Keratinocyte (primary cell): ENCODE measurements around the gene ROR2. TPM values are rescaled to one million over a fixed set of nuclear protein-coding genes. Genes with fewer than 3 reads are reported as not detected.

Experiments used
- DNase-seq: peaks from one replicate; pipeline ENCODE4 v3.0.0-alpha.2; 2011; ENCODE audit warnings: low read depth, missing footprints, low spot score
- FAIRE-seq: peaks from 2 replicates; lab custom pipeline; 2011; peaks lifted over from hg19 to GRCh38; lab: Jason Lieb, UNC
- H2AFZ ChIP-seq: 2 replicates; pipeline ENCODE4 v1.6.0; 2012; ENCODE audit warnings: low read length, control low read depth, inconsistent platforms; ENCODE audit not compliant: control insufficient read depth
- H3K27ac ChIP-seq: 2 replicates; pipeline ENCODE4 v1.5.1; 2011; ENCODE audit warnings: low read length; ENCODE audit not compliant: control insufficient read depth, insufficient read depth
- H3K27me3 ChIP-seq: 3 replicates; pipeline ENCODE4 v1.6.0; 2011; ENCODE audit warnings: low read length; ENCODE audit not compliant: control insufficient read depth, insufficient read depth; ENCODE audit errors: extremely low read depth
- H3K36me3 ChIP-seq, 2 experiments: 2 replicates in 1 of 2; 3 replicates in 1 of 2; pipeline ENCODE4 v1.5.1; 2011; ENCODE audit warnings: low read length in 2 of 2, mild to moderate bottlenecking in 1 of 2; ENCODE audit not compliant: control insufficient read depth in 2 of 2, insufficient read depth in 2 of 2; ENCODE audit errors: extremely low read depth in 1 of 2
- H3K4me1 ChIP-seq: 3 replicates; pipeline ENCODE4 v1.5.1; 2011; ENCODE audit warnings: low read length; ENCODE audit not compliant: control insufficient read depth, insufficient read depth; ENCODE audit errors: extremely low read depth
- H3K4me2 ChIP-seq: 3 replicates; pipeline ENCODE4 v1.6.0; 2011; ENCODE audit warnings: low read depth, low read length; ENCODE audit not compliant: control insufficient read depth, insufficient read depth; ENCODE audit errors: extremely low read depth
- H3K4me3 ChIP-seq, 3 experiments: fragments of 200-600 bp in 1 of 3; sonication (generic) in 1 of 3; 2 replicates in 2 of 3; 3 replicates in 1 of 3; pipeline ENCODE4 v1.5.1; 2011 to 2016; ENCODE audit warnings: low read length in 3 of 3, mild to moderate bottlenecking in 3 of 3, control low read depth in 2 of 3, inconsistent platforms in 1 of 3, low read depth in 1 of 3, mixed read lengths in 1 of 3, mixed run types in 1 of 3, moderate library complexity in 1 of 3; ENCODE audit not compliant: control insufficient read depth in 2 of 3, insufficient read depth in 2 of 3; ENCODE audit errors: extremely low read depth in 1 of 3
- H3K79me2 ChIP-seq: 2 replicates; pipeline ENCODE4 v1.6.0; 2012; ENCODE audit warnings: low read length; ENCODE audit not compliant: control insufficient read depth, insufficient read depth
- H3K9ac ChIP-seq: 3 replicates; pipeline ENCODE4 v1.6.0; 2011; ENCODE audit warnings: low read length; ENCODE audit not compliant: control insufficient read depth, insufficient read depth; ENCODE audit errors: extremely low read depth
- H3K9me1 ChIP-seq: 3 replicates; pipeline ENCODE4 v1.6.0; 2011; ENCODE audit warnings: low read length; ENCODE audit not compliant: control insufficient read depth, insufficient read depth; ENCODE audit errors: extremely low read depth
- H3K9me3 ChIP-seq: 2 replicates; pipeline ENCODE4 v1.5.1; 2012; ENCODE audit warnings: low read depth, low read length; ENCODE audit not compliant: control insufficient read depth
- H4K20me1 ChIP-seq: 3 replicates; pipeline ENCODE4 v1.6.0; 2011; ENCODE audit warnings: low read length; ENCODE audit not compliant: control insufficient read depth, insufficient read depth; ENCODE audit errors: extremely low read depth
- EZH2 ChIP-seq: IDR thresholded peaks from one replicate; pipeline ENCODE4 v1.6.1; 2012; ENCODE audit warnings: inconsistent platforms, mild to moderate bottlenecking, low read length, moderate library complexity
- dilution Hi-C: fragments of 300-500 bp; cut with MboI; formaldehyde crosslinking; loops from one replicate; pipeline ENCODE4 v1.7.0; 2020; ENCODE audit warnings: low sequenced_read_pairs; ENCODE audit not compliant: extremely low pct_ligation_motif_present
- polyA plus RNA-seq, 5 experiments: library from polyadenylated mRNA; depleted of rRNA in 3 of 5; stranded (reverse) in 3 of 5; stranded (forward) in 1 of 5; unstranded in 1 of 5; fragments of >200 nt; gene quantifications; 1 replicate in 1 of 5; 2 replicates in 3 of 5; 3 replicates in 1 of 5; pipeline versions ENCODE4 v1.2.1 to v1.2.3, GENCODE V29; 2011 to 2012; ENCODE audit warnings: missing spikeins in 2 of 5, low read depth in 1 of 5, low replicate concordance in 1 of 5
- TF ChIP-seq, protein P1 (sequence below), 3 experiments: IDR thresholded peaks in 1 of 3; conservative IDR thresholded peaks in 1 of 3; optimal IDR thresholded peaks in 1 of 3; 2 replicates in 2 of 3; 3 replicates in 1 of 3; pipeline versions ENCODE3 to v1.5.1; 2011; ENCODE audit warnings: low read length in 3 of 3, mild to moderate bottlenecking in 3 of 3, moderate library complexity in 2 of 3, control low read depth in 1 of 3, inconsistent platforms in 1 of 3; ENCODE audit not compliant: insufficient read depth in 2 of 3; ENCODE audit errors: extremely low read depth in 1 of 3

The ROR2 gene
- polyA plus RNA-seq, 1 donor (not counting 4 experiments of a cell fraction or from before 2014, with no cell fraction given) = 0.22 TPM

DNA sequence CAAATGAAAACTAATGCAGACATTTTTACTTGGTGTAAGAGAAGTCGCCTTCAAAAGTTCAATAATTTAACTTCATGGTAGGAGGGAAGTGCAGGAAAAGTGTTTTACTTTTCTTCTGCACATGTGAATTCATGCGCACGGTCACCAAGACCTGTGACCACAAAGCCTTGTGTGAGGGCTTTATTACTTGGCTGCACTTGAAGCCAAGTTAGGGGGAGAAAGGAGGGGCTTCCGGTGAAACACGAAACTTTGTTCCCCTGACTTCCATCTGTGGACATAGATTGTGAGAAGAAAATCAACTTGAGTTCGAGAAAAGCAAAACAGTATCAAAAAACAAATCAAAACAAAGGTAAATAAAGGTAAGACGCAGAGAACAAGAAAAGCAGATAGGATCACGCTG is 239.9 kb downstream of the ROR2 start:
- H3K4me3 ChIP-seq = no peak overlapping the region
- peaks cover 4% of the 10 kb centered on the region for H3K9me3 ChIP-seq
- no peaks in the 10 kb centered on the region for H3K36me3 ChIP-seq
- no peak for DNase-seq
- H3K79me2 ChIP-seq = no peaks in the 10 kb centered on the region
- H3K4me2 ChIP-seq = no peak overlapping the region
- no peak overlapping the region for H2AFZ ChIP-seq
- dilution Hi-C loops = no loop called here
- H3K9me1 ChIP-seq = no peaks in the 10 kb centered on the region
- no peak overlapping the region for H3K27ac ChIP-seq
- H3K27me3 ChIP-seq = peaks cover 10% of the 10 kb centered on the region
- no peak overlapping the region for H3K9ac ChIP-seq
- H4K20me1 ChIP-seq = no peaks in the 10 kb centered on the region
- no peaks in the 10 kb centered on the region for H3K4me1 ChIP-seq
- FAIRE-seq = no peak
- no peak for TF ChIP-seq EZH2
- TF ChIP-seq, protein P1, sequence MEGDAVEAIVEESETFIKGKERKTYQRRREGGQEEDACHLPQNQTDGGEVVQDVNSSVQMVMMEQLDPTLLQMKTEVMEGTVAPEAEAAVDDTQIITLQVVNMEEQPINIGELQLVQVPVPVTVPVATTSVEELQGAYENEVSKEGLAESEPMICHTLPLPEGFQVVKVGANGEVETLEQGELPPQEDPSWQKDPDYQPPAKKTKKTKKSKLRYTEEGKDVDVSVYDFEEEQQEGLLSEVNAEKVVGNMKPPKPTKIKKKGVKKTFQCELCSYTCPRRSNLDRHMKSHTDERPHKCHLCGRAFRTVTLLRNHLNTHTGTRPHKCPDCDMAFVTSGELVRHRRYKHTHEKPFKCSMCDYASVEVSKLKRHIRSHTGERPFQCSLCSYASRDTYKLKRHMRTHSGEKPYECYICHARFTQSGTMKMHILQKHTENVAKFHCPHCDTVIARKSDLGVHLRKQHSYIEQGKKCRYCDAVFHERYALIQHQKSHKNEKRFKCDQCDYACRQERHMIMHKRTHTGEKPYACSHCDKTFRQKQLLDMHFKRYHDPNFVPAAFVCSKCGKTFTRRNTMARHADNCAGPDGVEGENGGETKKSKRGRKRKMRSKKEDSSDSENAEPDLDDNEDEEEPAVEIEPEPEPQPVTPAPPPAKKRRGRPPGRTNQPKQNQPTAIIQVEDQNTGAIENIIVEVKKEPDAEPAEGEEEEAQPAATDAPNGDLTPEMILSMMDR (optimal IDR thresholded peaks at IDR 0.05 in 1 of 3, IDR thresholded peaks at IDR 0.05 in 1 of 3, conservative IDR thresholded peaks at IDR 0.05 in 1 of 3; ENCODE audit: extremely low read depth in 1 of 3, insufficient read depth in 2 of 3, low read length in 3 of 3) = no peak

DNA sequence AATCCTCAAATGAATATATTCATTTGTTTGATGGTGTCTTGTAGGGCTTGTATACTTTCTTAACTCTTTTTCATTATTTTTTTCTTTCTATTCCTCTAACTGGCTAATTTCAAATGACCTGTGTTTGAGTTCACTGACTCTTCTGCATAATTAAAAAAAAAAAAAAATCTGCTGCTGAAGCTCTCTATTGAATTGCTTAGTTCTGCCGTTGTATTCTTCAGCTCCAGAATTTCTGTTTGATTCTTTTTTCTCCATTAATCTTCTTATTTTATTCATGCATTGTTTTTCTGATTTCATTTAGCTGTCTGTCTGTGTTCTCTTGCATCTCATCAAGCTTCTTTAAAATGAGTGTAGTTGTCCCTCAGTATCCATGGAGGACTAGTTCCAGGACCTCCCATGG is 244.6 kb downstream of the ROR2 start:
- peaks cover 4% of the 10 kb centered on the region for H3K9me3 ChIP-seq
- DNase-seq (no peak), FAIRE-seq (no peak)
- H3K9me1 ChIP-seq = no peaks in the 10 kb centered on the region
- H3K9ac ChIP-seq = no peak overlapping the region
- H3K79me2 ChIP-seq = no peaks in the 10 kb centered on the region
- TF ChIP-seq, protein P1 (optimal IDR thresholded peaks at IDR 0.05 in 1 of 3, IDR thresholded peaks at IDR 0.05 in 1 of 3, conservative IDR thresholded peaks at IDR 0.05 in 1 of 3; ENCODE audit: extremely low read depth in 1 of 3, insufficient read depth in 2 of 3, low read length in 3 of 3) = no peak
- no peak for TF ChIP-seq EZH2
- H3K36me3 ChIP-seq = no peaks in the 10 kb centered on the region
- no peak overlapping the region for H3K27ac ChIP-seq
- no peak overlapping the region for H3K4me2 ChIP-seq
- H3K4me3 ChIP-seq = no peak overlapping the region
- no peaks in the 10 kb centered on the region for H4K20me1 ChIP-seq
- H3K27me3 ChIP-seq = no peaks in the 10 kb centered on the region
- no peak overlapping the region for H2AFZ ChIP-seq
- H3K4me1 ChIP-seq = no peaks in the 10 kb centered on the region
- dilution Hi-C loops = no loop called here
